ENCODE results near the gene DNAI2.

DNA sequence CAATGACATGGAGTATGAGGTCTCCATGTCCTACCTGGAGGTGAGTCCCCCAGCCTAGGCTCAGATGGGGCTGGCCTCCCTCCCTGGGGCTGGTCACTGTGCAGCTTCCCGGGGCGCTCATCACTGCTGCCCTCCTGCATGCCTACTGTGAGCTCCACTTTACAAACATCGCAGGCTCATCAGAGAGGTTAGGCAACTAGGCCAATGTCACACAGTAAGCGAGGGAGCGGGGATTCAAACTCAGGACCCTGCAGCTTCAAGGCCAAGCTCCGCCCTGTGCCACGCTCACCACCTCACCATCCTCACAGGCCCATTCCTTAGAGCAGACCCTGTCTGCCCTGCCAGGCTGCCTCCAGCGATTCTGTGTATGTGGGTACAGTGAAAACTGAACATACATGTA, 69.1 kb downstream of the DNAI2 start:
- TF ChIP-seq, protein P1, sequence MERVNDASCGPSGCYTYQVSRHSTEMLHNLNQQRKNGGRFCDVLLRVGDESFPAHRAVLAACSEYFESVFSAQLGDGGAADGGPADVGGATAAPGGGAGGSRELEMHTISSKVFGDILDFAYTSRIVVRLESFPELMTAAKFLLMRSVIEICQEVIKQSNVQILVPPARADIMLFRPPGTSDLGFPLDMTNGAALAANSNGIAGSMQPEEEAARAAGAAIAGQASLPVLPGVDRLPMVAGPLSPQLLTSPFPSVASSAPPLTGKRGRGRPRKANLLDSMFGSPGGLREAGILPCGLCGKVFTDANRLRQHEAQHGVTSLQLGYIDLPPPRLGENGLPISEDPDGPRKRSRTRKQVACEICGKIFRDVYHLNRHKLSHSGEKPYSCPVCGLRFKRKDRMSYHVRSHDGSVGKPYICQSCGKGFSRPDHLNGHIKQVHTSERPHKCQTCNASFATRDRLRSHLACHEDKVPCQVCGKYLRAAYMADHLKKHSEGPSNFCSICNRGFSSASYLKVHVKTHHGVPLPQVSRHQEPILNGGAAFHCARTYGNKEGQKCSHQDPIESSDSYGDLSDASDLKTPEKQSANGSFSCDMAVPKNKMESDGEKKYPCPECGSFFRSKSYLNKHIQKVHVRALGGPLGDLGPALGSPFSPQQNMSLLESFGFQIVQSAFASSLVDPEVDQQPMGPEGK (CRISPR knock-in tag; IDR thresholded peaks at IDR 0.05; ENCODE audit: borderline replicate concordance): no peak
- TF ChIP-seq BACH2 (CRISPR knock-in tag; IDR thresholded peaks at IDR 0.05; ENCODE audit: borderline replicate concordance): no peak
- TF ChIP-seq ZNF565 (CRISPR knock-in tag; conservative IDR thresholded peaks at IDR 0.05; ENCODE audit: low read depth): no peak
- TF ChIP-seq ZFP30 (CRISPR knock-in tag; IDR thresholded peaks at IDR 0.05): no peak
- TF ChIP-seq ESRRG (CRISPR knock-in tag; IDR thresholded peaks at IDR 0.05): no peak
- TF ChIP-seq RARB (CRISPR knock-in tag; IDR thresholded peaks at IDR 0.05): no peak
- TF ChIP-seq, protein P2, sequence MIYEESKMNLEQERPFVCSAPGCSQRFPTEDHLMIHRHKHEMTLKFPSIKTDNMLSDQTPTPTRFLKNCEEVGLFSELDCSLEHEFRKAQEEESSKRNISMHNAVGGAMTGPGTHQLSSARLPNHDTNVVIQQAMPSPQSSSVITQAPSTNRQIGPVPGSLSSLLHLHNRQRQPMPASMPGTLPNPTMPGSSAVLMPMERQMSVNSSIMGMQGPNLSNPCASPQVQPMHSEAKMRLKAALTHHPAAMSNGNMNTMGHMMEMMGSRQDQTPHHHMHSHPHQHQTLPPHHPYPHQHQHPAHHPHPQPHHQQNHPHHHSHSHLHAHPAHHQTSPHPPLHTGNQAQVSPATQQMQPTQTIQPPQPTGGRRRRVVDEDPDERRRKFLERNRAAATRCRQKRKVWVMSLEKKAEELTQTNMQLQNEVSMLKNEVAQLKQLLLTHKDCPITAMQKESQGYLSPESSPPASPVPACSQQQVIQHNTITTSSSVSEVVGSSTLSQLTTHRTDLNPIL (CRISPR knock-in tag; IDR thresholded peaks at IDR 0.05; ENCODE audit: low read depth): no peak
- TF ChIP-seq, protein P3, sequence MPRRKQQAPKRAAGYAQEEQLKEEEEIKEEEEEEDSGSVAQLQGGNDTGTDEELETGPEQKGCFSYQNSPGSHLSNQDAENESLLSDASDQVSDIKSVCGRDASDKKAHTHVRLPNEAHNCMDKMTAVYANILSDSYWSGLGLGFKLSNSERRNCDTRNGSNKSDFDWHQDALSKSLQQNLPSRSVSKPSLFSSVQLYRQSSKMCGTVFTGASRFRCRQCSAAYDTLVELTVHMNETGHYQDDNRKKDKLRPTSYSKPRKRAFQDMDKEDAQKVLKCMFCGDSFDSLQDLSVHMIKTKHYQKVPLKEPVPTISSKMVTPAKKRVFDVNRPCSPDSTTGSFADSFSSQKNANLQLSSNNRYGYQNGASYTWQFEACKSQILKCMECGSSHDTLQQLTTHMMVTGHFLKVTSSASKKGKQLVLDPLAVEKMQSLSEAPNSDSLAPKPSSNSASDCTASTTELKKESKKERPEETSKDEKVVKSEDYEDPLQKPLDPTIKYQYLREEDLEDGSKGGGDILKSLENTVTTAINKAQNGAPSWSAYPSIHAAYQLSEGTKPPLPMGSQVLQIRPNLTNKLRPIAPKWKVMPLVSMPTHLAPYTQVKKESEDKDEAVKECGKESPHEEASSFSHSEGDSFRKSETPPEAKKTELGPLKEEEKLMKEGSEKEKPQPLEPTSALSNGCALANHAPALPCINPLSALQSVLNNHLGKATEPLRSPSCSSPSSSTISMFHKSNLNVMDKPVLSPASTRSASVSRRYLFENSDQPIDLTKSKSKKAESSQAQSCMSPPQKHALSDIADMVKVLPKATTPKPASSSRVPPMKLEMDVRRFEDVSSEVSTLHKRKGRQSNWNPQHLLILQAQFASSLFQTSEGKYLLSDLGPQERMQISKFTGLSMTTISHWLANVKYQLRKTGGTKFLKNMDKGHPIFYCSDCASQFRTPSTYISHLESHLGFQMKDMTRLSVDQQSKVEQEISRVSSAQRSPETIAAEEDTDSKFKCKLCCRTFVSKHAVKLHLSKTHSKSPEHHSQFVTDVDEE (CRISPR knock-in tag; IDR thresholded peaks at IDR 0.05): no peak
- TF ChIP-seq OSR1 (CRISPR knock-in tag; IDR thresholded peaks at IDR 0.05): no peak
- no peak for TF ChIP-seq ZFP3 (CRISPR knock-in tag; IDR thresholded peaks at IDR 0.05)
- TF ChIP-seq ZC3H10 (CRISPR knock-in tag; IDR thresholded peaks at IDR 0.05): no peak
- TF ChIP-seq ZNF8 (CRISPR knock-in tag; IDR thresholded peaks at IDR 0.05): no peak
- TF ChIP-seq TOX (CRISPR knock-in tag; IDR thresholded peaks at IDR 0.05; ENCODE audit: borderline replicate concordance): no peak
- TF ChIP-seq, protein P4, sequence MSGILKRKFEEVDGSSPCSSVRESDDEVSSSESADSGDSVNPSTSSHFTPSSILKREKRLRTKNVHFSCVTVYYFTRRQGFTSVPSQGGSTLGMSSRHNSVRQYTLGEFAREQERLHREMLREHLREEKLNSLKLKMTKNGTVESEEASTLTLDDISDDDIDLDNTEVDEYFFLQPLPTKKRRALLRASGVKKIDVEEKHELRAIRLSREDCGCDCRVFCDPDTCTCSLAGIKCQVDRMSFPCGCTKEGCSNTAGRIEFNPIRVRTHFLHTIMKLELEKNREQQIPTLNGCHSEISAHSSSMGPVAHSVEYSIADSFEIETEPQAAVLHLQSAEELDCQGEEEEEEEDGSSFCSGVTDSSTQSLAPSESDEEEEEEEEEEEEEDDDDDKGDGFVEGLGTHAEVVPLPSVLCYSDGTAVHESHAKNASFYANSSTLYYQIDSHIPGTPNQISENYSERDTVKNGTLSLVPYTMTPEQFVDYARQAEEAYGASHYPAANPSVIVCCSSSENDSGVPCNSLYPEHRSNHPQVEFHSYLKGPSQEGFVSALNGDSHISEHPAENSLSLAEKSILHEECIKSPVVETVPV (CRISPR knock-in tag; IDR thresholded peaks at IDR 0.05): no peak

Measured in SK-N-SH treated with all-trans-retinoic acid at 6 μM for 48 hours (cell line).